HCT116 (cell line): Measurements from ENCODE around the gene GPC1. TPM values are rescaled to one million over a fixed set of nuclear protein-coding genes. Genes with fewer than 3 reads are reported as not detected.

Source experiments
- ATAC-seq: fragments of 200-7000 bp; cut with Tn5 transposase; 2 replicates; pipeline ENCODE4 v1.9.1; 2020; ENCODE audit warnings: mild to moderate bottlenecking, moderate library complexity
- BruUV-seq: library from RNA; stranded (reverse); fragments of 400-500 nt; replicated peaks from 2 replicates; lab custom pipeline; 2021; lab: Mats Ljungman, UMichigan
- CTCF ChIA-PET: fragments of 300-600 bp; sonication (Branson Sonifier 250); formaldehyde crosslinking; loops from one replicate; lab custom pipeline; 2021; ENCODE audit warnings: antibody characterized with exemption; lab: Charles Lee
- POLR2A ChIA-PET: fragments of 300-600, 350-600 bp; sonication (Branson Sonifier 250); formaldehyde crosslinking; loops from one replicate; lab custom pipeline; 2021; ENCODE audit warnings: antibody characterized with exemption; lab: Charles Lee
- RAD21 ChIA-PET, 2 experiments: fragments of 300-600 bp; sonication (Branson Sonifier 250); formaldehyde crosslinking; loops; one replicate each; lab custom pipeline; 2023; ENCODE audit warnings: low total read pairs in 2 of 2; ENCODE audit not compliant: uncharacterized antibody in 2 of 2, unreplicated experiment in 2 of 2, low non-redundant PET in 1 of 2; lab: Charles Lee
- DNase-seq: peaks from one replicate; pipeline ENCODE4 v3.0.0-alpha.2; 2010; ENCODE audit warnings: low read depth, low spot score
- H2AFZ ChIP-seq: fragments of 200-600 bp; shearing (Covaris generic), sonication (generic); 2 replicates; pipeline ENCODE4 v1.6.1; 2017; ENCODE audit warnings: low read depth, mixed run types, mixed read lengths, antibody characterized with exemption, low read length; ENCODE audit not compliant: poor library complexity, severe bottlenecking
- H3K27ac ChIP-seq: 2 replicates; pipeline ENCODE4 v1.5.1; 2012; ENCODE audit warnings: low read depth, low read length
- H3K27me3 ChIP-seq: fragments of 200-600 bp; sonication (generic); 2 replicates; pipeline ENCODE4 v1.6.1; 2016; ENCODE audit warnings: mixed run types, low read length, mixed read lengths; ENCODE audit not compliant: insufficient read depth
- H3K36me3 ChIP-seq, 2 experiments: fragments of 200-500 bp in 1 of 2; fragments of 200-600 bp in 1 of 2; sonication (Bioruptor generic) in 1 of 2; sonication (generic) in 1 of 2; 2 replicates each; pipeline versions ENCODE4 v1.5.1 to v1.6.1; 2014 to 2016; ENCODE audit warnings: low read length in 2 of 2, inconsistent platforms in 1 of 2, mixed read lengths in 1 of 2, mixed run types in 1 of 2; ENCODE audit not compliant: insufficient read depth in 2 of 2, control insufficient read depth in 1 of 2
- H3K4me1 ChIP-seq, 2 experiments: fragments of 200-600 bp in 1 of 2; sonication (generic) in 1 of 2; 2 replicates each; pipeline versions ENCODE4 v1.5.1 to v1.6.1; 2012 to 2017; ENCODE audit warnings: low read length in 2 of 2, inconsistent platforms in 1 of 2, mild to moderate bottlenecking in 1 of 2, mixed read lengths in 1 of 2, mixed run types in 1 of 2, moderate library complexity in 1 of 2; ENCODE audit not compliant: insufficient read depth in 2 of 2, control insufficient read depth in 1 of 2
- H3K4me2 ChIP-seq: fragments of 200-600 bp; sonication (generic); 2 replicates; pipeline ENCODE4 v1.6.1; 2017; ENCODE audit warnings: mixed run types, low read length, mixed read lengths
- H3K4me3 ChIP-seq, 2 experiments: fragments of 200-600 bp in 1 of 2; sonication (generic) in 1 of 2; replicated peaks in 1 of 2; 2 replicates each; pipeline ENCODE4 v1.5.1; 2011 to 2016; ENCODE audit warnings: low read length in 2 of 2, control low read depth in 1 of 2, low read depth in 1 of 2, mild to moderate bottlenecking in 1 of 2, mixed read lengths in 1 of 2, mixed run types in 1 of 2
- H3K79me2 ChIP-seq: fragments of 200-600 bp; sonication (generic); 2 replicates; pipeline ENCODE4 v1.6.1; 2017; ENCODE audit warnings: mild to moderate bottlenecking, mixed run types, low read length, moderate library complexity, mixed read lengths; ENCODE audit not compliant: insufficient read depth
- H3K9ac ChIP-seq: fragments of 200-600 bp; sonication (generic); 2 replicates; pipeline ENCODE4 v1.6.1; 2016; ENCODE audit warnings: low read length, mixed read lengths
- H3K9me2 ChIP-seq: fragments of 200-600 bp; sonication (generic), shearing (Covaris generic); 2 replicates; pipeline ENCODE4 v1.6.1; 2017; ENCODE audit warnings: mixed run types, mild to moderate bottlenecking, moderate library complexity; ENCODE audit not compliant: insufficient read depth
- H3K9me3 ChIP-seq, 2 experiments: fragments of 200-500 bp in 1 of 2; fragments of 200-600 bp in 1 of 2; sonication (Bioruptor generic) in 1 of 2; sonication (generic) in 1 of 2; 2 replicates each; pipeline ENCODE4 v1.6.1; 2014 to 2017; ENCODE audit warnings: low read length in 2 of 2, mixed read lengths in 2 of 2, inconsistent platforms in 1 of 2, low read depth in 1 of 2, mild to moderate bottlenecking in 1 of 2, mixed run types in 1 of 2, moderate library complexity in 1 of 2; ENCODE audit not compliant: control insufficient read depth in 1 of 2, insufficient read depth in 1 of 2
- H4K20me1 ChIP-seq: fragments of 200-600 bp; sonication (generic), shearing (Covaris generic); 2 replicates; pipeline ENCODE4 v1.6.1; 2017; ENCODE audit warnings: mixed run types, mild to moderate bottlenecking, moderate library complexity; ENCODE audit not compliant: insufficient read depth
- CBX3 ChIP-seq: IDR thresholded peaks from 2 replicates; pipeline ENCODE4 v1.6.1; 2012; ENCODE audit warnings: low read depth
- CEBPB ChIP-seq: IDR thresholded peaks from 2 replicates; pipeline ENCODE4 v1.6.1; 2012; ENCODE audit warnings: low read depth
- EGR1 ChIP-seq: IDR thresholded peaks from 2 replicates; pipeline ENCODE4 v1.6.1; 2012; ENCODE audit warnings: low read depth
- EZH2 ChIP-seq: fragments of 200-600 bp; sonication (generic); IDR thresholded peaks from 2 replicates; pipeline ENCODE4 v1.6.1; 2017; ENCODE audit warnings: antibody characterized with exemption, mixed run types
- EZH2phosphoT487 ChIP-seq: fragments of 200-600 bp; IDR thresholded peaks from 2 replicates; pipeline ENCODE4 v1.6.1; 2018; ENCODE audit warnings: antibody characterized with exemption, borderline replicate concordance
- FOSL1 ChIP-seq: IDR thresholded peaks from 2 replicates; pipeline ENCODE4 v1.6.1; 2012; ENCODE audit warnings: low read depth
- POLR2A ChIP-seq: IDR thresholded peaks from 2 replicates; pipeline ENCODE4 v1.7.0; 2011; ENCODE audit warnings: borderline replicate concordance; ENCODE audit not compliant: insufficient read depth, insufficient read length; ENCODE audit errors: extremely low read depth
- SP1 ChIP-seq: IDR thresholded peaks from 2 replicates; pipeline ENCODE4 v1.6.1; 2012; ENCODE audit warnings: low read depth
- SRF ChIP-seq: IDR thresholded peaks from 2 replicates; pipeline ENCODE4 v1.6.1; 2012; ENCODE audit warnings: low read depth
- TCF7L2 ChIP-seq: IDR thresholded peaks from 2 replicates; pipeline ENCODE4 v1.7.0; 2011; ENCODE audit warnings: borderline replicate concordance, inconsistent platforms; ENCODE audit not compliant: insufficient read depth, insufficient read length; ENCODE audit errors: extremely low read depth
- YY1 ChIP-seq: IDR thresholded peaks from 2 replicates; pipeline ENCODE4 v1.6.1; 2011; ENCODE audit warnings: low read length, low read depth, moderate library complexity, mild to moderate bottlenecking; ENCODE audit not compliant: insufficient replicate concordance; ENCODE audit errors: extremely low read depth
- ZFX ChIP-seq: fragments of 450-650 bp; IDR thresholded peaks from 2 replicates; pipeline ENCODE4 v1.6.1; 2017
- intact Hi-C: fragments of 100-400 bp; cut with micrococcal nuclease; formaldehyde crosslinking; loops from 2 replicates; pipeline ENCODE4 v1.10.0; 2022
- total RNA-seq: library from RNA; stranded (reverse); gene quantifications from one replicate; pipeline ENCODE4 v1.2.1, GENCODE V29; 2021; ENCODE audit not compliant: unreplicated experiment
- TF ChIP-seq, protein P1 (sequence below): IDR thresholded peaks from 2 replicates; pipeline ENCODE4 v1.6.1; 2011; ENCODE audit warnings: mild to moderate bottlenecking, low read length, moderate library complexity; ENCODE audit not compliant: insufficient replicate concordance; ENCODE audit errors: extremely low read depth
- TF ChIP-seq, protein P2 (sequence below): IDR thresholded peaks from 2 replicates; pipeline ENCODE4 v1.6.1; 2012; ENCODE audit warnings: low read depth
- TF ChIP-seq, protein P3 (sequence below): IDR thresholded peaks from 2 replicates; pipeline ENCODE4 v1.6.1; 2012
- TF ChIP-seq, protein P4 (sequence below): IDR thresholded peaks from 2 replicates; pipeline ENCODE4 v1.6.1; 2012

The GPC1 gene
- total RNA-seq, 1 experiment from 2014 or later = 79.1 TPM

DNA sequence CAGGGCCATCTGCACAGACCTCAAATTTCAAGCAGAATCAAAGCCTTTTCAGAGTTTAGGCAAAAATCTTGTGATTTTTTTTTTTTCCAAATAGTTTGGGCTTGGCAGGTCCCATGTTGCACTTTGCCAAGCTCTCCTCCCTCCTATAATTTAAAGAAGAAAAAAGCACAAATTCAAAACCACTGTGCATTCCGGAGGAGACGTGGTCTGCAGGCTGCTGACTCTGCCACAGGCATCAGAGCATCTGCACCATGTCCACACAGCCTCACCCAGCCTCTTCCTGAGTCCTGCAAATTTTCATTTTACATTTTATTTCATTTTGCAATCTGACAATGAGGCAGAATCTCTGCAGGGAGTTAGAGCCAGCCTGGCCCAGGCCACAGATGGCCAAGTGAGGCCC, 15.7 kb upstream of the GPC1 start:
- TF ChIP-seq, protein P1, sequence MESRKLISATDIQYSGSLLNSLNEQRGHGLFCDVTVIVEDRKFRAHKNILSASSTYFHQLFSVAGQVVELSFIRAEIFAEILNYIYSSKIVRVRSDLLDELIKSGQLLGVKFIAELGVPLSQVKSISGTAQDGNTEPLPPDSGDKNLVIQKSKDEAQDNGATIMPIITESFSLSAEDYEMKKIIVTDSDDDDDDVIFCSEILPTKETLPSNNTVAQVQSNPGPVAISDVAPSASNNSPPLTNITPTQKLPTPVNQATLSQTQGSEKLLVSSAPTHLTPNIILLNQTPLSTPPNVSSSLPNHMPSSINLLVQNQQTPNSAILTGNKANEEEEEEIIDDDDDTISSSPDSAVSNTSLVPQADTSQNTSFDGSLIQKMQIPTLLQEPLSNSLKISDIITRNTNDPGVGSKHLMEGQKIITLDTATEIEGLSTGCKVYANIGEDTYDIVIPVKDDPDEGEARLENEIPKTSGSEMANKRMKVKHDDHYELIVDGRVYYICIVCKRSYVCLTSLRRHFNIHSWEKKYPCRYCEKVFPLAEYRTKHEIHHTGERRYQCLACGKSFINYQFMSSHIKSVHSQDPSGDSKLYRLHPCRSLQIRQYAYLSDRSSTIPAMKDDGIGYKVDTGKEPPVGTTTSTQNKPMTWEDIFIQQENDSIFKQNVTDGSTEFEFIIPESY = no peak
- TF ChIP-seq SP1 = no peak
- no peak for TF ChIP-seq POLR2A
- TF ChIP-seq, protein P2, sequence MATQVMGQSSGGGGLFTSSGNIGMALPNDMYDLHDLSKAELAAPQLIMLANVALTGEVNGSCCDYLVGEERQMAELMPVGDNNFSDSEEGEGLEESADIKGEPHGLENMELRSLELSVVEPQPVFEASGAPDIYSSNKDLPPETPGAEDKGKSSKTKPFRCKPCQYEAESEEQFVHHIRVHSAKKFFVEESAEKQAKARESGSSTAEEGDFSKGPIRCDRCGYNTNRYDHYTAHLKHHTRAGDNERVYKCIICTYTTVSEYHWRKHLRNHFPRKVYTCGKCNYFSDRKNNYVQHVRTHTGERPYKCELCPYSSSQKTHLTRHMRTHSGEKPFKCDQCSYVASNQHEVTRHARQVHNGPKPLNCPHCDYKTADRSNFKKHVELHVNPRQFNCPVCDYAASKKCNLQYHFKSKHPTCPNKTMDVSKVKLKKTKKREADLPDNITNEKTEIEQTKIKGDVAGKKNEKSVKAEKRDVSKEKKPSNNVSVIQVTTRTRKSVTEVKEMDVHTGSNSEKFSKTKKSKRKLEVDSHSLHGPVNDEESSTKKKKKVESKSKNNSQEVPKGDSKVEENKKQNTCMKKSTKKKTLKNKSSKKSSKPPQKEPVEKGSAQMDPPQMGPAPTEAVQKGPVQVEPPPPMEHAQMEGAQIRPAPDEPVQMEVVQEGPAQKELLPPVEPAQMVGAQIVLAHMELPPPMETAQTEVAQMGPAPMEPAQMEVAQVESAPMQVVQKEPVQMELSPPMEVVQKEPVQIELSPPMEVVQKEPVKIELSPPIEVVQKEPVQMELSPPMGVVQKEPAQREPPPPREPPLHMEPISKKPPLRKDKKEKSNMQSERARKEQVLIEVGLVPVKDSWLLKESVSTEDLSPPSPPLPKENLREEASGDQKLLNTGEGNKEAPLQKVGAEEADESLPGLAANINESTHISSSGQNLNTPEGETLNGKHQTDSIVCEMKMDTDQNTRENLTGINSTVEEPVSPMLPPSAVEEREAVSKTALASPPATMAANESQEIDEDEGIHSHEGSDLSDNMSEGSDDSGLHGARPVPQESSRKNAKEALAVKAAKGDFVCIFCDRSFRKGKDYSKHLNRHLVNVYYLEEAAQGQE = no peak
- TF ChIP-seq TCF7L2 = no peak
- TF ChIP-seq SRF = no peak
- TF ChIP-seq ZFX = no peak
- TF ChIP-seq, protein P3, sequence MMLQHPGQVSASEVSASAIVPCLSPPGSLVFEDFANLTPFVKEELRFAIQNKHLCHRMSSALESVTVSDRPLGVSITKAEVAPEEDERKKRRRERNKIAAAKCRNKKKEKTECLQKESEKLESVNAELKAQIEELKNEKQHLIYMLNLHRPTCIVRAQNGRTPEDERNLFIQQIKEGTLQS = no peak
- TF ChIP-seq CBX3 = no peak
- TF ChIP-seq EZH2phosphoT487 = no peak
- no peak for TF ChIP-seq FOSL1
- TF ChIP-seq YY1 = no peak
- TF ChIP-seq EGR1 = no peak
- TF ChIP-seq, protein P4, sequence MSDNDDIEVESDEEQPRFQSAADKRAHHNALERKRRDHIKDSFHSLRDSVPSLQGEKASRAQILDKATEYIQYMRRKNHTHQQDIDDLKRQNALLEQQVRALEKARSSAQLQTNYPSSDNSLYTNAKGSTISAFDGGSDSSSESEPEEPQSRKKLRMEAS = no peak
- no peak for TF ChIP-seq EZH2
- no peak for TF ChIP-seq CEBPB
- H3K79me2 ChIP-seq = no peaks in the 10 kb centered on the region
- no TSS peak for BruUV-seq
- no peaks in the 10 kb centered on the region for H3K27me3 ChIP-seq
- no peak overlapping the region for H3K9ac ChIP-seq
- no peaks in the 10 kb centered on the region for H3K36me3 ChIP-seq
- intact Hi-C loops = no loop called here
- ChIA-PET RAD21 (no interaction called here), POLR2A (no interaction called here), CTCF (no interaction called here)
- no peak overlapping the region for H3K4me2 ChIP-seq
- H3K9me3 ChIP-seq = peaks cover 11 to 26% of the 10 kb centered on the region in 2 experiments; a peak in 2 of 4 replicates
- DNase-seq (no peak), ATAC-seq (no peak)
- no peak overlapping the region for H3K4me3 ChIP-seq
- no peak overlapping the region for H3K27ac ChIP-seq
- H3K9me2 ChIP-seq = no peaks in the 10 kb centered on the region
- H2AFZ ChIP-seq = no peak overlapping the region
- H4K20me1 ChIP-seq = no peaks in the 10 kb centered on the region
- no peaks in the 10 kb centered on the region for H3K4me1 ChIP-seq
